ENCODE measurements around the gene MAFF. TPM values are rescaled to one million over a fixed set of nuclear protein-coding genes. Genes with fewer than 3 reads are reported as not detected.

MAFF gene
- total RNA-seq, 1 experiment from 2014 or later: 5.8 TPM

DNA sequence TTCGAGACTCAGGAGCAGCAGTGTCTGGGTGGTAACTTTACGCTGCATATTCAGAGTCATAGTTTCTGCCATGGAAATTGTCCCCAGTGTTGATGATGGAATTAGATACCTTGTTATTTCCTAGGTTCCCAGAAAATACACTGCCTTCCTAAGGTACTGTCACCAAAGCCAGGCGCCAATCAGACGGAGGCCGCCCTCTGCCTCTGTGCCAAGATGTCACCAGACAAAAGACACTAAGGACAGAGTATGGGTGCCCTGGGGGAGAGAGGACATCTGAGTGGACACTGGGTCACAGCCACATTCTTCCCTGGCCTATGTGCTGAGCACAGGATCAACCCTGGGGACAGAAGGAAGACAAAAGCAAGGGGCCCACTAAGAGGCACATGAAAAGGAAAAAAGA is 31.3 kb upstream of the MAFF start:
- Histone ChIP-seq H3K79me2 (ENCODE audit: insufficient read depth, low read length) (no peaks in the 10 kb centered on the region), H2AK5ac (ENCODE audit: insufficient read length, low read length) (no peak overlapping the region), H3K9ac (ENCODE audit: extremely low read depth, insufficient read length, low read length) (no peak overlapping the region), H3T11ph (ENCODE audit: low read length) (no peak overlapping the region), H3K56ac (ENCODE audit: insufficient read length, low read depth, low read length) (no peak overlapping the region), H3K27me3 (ENCODE audit: insufficient read depth, low read length) (no peaks in the 10 kb centered on the region), H4K5ac (ENCODE audit: insufficient read length, low read depth, low read length) (no peak overlapping the region), H3K79me1 (ENCODE audit: insufficient read depth, low read depth, low read length, poor library complexity, severe bottlenecking) (no peaks in the 10 kb centered on the region), H2BK5ac (ENCODE audit: insufficient read length, low read length) (no peak overlapping the region), H2BK12ac (ENCODE audit: insufficient read length, low read depth, low read length) (no peak overlapping the region), H3K4me1 (ENCODE audit: insufficient read depth, low read length) (no peaks in the 10 kb centered on the region; the same call in 1 of the 2 replicates), H3K18ac (ENCODE audit: insufficient read length, low read depth, low read length) (no peak overlapping the region), H4K8ac (replicated peaks; ENCODE audit: insufficient read length, low read depth, low read length) (no peak overlapping the region), H2BK20ac (ENCODE audit: low read depth, low read length, poor library complexity, severe bottlenecking) (no peak overlapping the region), H2BK15ac (ENCODE audit: low read depth, low read length) (no peak overlapping the region), H2BK120ac (ENCODE audit: low read depth, low read length, poor library complexity, severe bottlenecking) (no peak overlapping the region), H4K20me1 (ENCODE audit: control insufficient read depth, insufficient read depth, insufficient read length) (no peaks in the 10 kb centered on the region), H2AFZ (ENCODE audit: low read length) (no peak overlapping the region), H3K14ac (ENCODE audit: insufficient read depth, low read length) (no peak overlapping the region; the same call in 1 of the 2 replicates), H3K4me2 (ENCODE audit: insufficient read depth, insufficient read length, low read length) (no peak overlapping the region), H3K9me3 (ENCODE audit: control insufficient read depth, low read depth, low read length) (no peaks in the 10 kb centered on the region), H3K27ac (ENCODE audit: insufficient read length, low read depth, low read length) (no peak overlapping the region), H4K91ac (ENCODE audit: insufficient read length, low read depth, low read length) (no peak overlapping the region), H3K4ac (ENCODE audit: low read depth, low read length) (no peak overlapping the region), H3K23ac (ENCODE audit: insufficient read length, low read depth, low read length) (no peak overlapping the region), H3K23me2 (ENCODE audit: insufficient read length, low read depth, low read length, poor library complexity, severe bottlenecking) (no peaks in the 10 kb centered on the region)
- H3K4me3 Mint-ChIP-seq: no peak overlapping the region
- TF ChIP-seq, protein P1, sequence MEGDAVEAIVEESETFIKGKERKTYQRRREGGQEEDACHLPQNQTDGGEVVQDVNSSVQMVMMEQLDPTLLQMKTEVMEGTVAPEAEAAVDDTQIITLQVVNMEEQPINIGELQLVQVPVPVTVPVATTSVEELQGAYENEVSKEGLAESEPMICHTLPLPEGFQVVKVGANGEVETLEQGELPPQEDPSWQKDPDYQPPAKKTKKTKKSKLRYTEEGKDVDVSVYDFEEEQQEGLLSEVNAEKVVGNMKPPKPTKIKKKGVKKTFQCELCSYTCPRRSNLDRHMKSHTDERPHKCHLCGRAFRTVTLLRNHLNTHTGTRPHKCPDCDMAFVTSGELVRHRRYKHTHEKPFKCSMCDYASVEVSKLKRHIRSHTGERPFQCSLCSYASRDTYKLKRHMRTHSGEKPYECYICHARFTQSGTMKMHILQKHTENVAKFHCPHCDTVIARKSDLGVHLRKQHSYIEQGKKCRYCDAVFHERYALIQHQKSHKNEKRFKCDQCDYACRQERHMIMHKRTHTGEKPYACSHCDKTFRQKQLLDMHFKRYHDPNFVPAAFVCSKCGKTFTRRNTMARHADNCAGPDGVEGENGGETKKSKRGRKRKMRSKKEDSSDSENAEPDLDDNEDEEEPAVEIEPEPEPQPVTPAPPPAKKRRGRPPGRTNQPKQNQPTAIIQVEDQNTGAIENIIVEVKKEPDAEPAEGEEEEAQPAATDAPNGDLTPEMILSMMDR (conservative IDR thresholded peaks at IDR 0.05): no peak
- WGBS (ENCODE audit: extremely low coverage, insufficient read length, low lambda C conversion rate): no CpG with 5 or more reads among the region's 5 CpGs
- peaks cover 11 to 24% (median 19%) of the 10 kb centered on the region in 3 experiments; a peak in 6 of 7 replicates for H3K36me3 Mint-ChIP-seq (ENCODE audit: insufficient read depth in 1 of 3, low read depth in 3 of 3)
- no peak for DNase-seq
- H3K9me3 Mint-ChIP-seq: no peaks in the 10 kb centered on the region
- H3K4me1 Mint-ChIP-seq: peaks cover 3 to 15% of the 10 kb centered on the region in 2 experiments
- H3K27me3 Mint-ChIP-seq (ENCODE audit: low read depth): peaks cover 3% of the 10 kb centered on the region; the same call in 1 of the 2 replicates
- 0 out of 7 replicates have a peak overlapping the region, but pooled peaks of 1 of the 3 experiments have one; percentile 68 for H3K27ac Mint-ChIP-seq
